PFSK-1 (cell line): Measurements from ENCODE around the gene COLEC11.
A peak's percentile ranks its signal among the peaks of the same experiment; 100 is the strongest.

Experiments used
- POLR2AphosphoS5 ChIP-seq: IDR thresholded peaks from 2 replicates; pipeline ENCODE4 v1.6.1; 2012; ENCODE audit warnings: low read depth, mild to moderate bottlenecking, control low read depth, low read length, moderate library complexity
- TAF1 ChIP-seq: IDR thresholded peaks from 2 replicates; pipeline ENCODE4 v1.6.1; 2012; ENCODE audit warnings: low read length, control low read depth, borderline replicate concordance; ENCODE audit not compliant: insufficient read depth

DNA sequence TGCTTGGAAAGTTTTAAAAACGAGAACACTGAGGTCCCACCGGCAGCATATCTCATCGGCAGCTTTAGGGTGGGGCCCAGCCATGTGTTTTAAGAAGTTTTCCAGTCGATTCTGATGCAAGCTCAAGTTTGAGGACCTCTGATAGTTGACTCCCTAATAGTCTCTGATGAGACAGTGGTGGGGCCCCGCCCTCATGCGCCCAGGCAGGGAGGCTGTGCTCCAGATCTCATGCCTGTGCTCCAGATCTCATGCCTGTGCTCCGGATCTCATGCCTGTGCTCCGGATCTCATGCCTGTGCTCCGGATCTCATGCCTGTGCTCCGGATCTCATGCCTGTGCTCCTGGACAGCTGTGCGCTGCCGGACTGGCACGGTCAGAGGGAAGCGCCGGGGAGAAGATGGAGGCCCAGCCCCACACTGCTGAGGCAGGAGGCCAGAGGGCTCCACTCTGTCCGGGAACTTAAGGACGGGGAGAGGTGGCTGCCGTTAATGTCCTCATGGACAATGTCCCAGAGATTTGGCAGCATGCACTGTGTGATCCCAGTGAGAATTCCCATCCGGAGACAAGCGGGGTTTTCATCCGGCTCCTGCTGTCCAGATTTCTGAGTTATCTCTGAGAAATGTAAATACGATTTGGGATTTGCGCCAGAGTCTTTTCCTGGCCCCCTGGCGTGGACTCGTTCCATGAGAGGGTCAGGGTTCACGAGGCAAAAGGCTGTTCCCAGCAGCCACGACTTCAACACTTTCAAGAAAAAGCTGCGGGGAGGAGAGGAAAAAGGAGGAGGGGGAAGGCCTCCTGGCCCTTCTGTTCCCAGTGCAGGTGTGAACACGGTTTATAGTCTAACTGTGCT, 9.4 kb upstream of the COLEC11 start:
- TF ChIP-seq POLR2AphosphoS5 (peak; percentile 70), TAF1 (0 out of 2 replicates have a peak, but pooled peaks have one; percentile 48)
